GM12874 (cell line): ENCODE measurements around the gene PRSS38.

Source experiments
- TF ChIP-seq, protein P1 (sequence below): IDR thresholded peaks from 2 replicates; pipeline ENCODE4 v1.5.1; 2011; ENCODE audit warnings: low read depth, mild to moderate bottlenecking, control low read depth, low read length, moderate library complexity; ENCODE audit not compliant: insufficient read depth

PRSS38 gene

GRCh38 chr1:227849251-227849650 lies 33.8 kb downstream of the PRSS38 start:
- TF ChIP-seq, protein P1, sequence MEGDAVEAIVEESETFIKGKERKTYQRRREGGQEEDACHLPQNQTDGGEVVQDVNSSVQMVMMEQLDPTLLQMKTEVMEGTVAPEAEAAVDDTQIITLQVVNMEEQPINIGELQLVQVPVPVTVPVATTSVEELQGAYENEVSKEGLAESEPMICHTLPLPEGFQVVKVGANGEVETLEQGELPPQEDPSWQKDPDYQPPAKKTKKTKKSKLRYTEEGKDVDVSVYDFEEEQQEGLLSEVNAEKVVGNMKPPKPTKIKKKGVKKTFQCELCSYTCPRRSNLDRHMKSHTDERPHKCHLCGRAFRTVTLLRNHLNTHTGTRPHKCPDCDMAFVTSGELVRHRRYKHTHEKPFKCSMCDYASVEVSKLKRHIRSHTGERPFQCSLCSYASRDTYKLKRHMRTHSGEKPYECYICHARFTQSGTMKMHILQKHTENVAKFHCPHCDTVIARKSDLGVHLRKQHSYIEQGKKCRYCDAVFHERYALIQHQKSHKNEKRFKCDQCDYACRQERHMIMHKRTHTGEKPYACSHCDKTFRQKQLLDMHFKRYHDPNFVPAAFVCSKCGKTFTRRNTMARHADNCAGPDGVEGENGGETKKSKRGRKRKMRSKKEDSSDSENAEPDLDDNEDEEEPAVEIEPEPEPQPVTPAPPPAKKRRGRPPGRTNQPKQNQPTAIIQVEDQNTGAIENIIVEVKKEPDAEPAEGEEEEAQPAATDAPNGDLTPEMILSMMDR = no peak

- TF ChIP-seq, protein P1 = no peak
These were observed 38.7 kb downstream of the PRSS38 start for GRCh38 chr1:227854189-227854588.

- TF ChIP-seq, protein P1 = no peak
These were observed 40.2 kb downstream of the PRSS38 start for GRCh38 chr1:227855687-227856086.

DNA sequence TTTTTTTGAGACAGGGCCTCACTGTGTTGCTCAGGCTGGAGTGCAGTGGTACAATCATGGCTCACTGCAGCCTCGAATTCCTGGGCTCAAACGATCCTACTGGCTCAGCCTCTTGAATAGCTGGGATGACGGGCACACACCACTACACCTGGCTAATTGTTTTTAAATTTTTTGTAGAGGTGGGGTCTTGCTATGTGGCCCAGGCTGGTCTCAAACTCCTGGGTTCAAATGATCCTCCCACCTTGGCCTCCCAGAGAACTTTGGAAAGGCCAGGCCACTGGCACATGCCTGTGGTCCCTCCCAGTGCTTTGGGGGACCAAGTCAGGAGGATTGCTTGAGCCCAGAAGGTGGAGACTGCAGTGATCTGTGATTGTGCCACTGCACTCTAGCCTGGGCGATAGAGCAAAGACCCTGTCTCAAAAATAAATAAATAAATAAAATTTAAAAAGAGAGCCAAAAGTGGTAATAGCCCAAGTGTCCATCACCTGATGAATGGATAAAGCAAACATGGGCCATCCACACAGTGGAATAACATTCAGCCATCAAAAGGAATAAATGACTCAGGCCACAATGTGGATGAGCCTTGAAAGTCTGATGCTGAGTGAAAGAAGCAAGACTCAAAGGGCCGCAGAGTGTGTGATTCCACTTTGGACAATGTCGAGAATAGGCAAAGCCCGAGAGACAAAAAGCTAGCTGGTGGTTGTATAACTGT lies 40.8 kb downstream of the PRSS38 start:
- TF ChIP-seq, protein P1 = no peak

GRCh38 chr1:227864882-227865281 lies 49.4 kb downstream of the PRSS38 start:
- TF ChIP-seq, protein P1 = no peak

GRCh38 chr1:227869279-227869842 lies 53.9 kb downstream of the PRSS38 start:
- TF ChIP-seq, protein P1 = no peak

GRCh38 chr1:227869851-227870305 lies 54.4 kb downstream of the PRSS38 start:
- TF ChIP-seq, protein P1 = no peak
